GM23338 (cell line): Measurements from ENCODE around the gene TBL1XR1. TPM values are rescaled to one million over a fixed set of nuclear protein-coding genes. Genes with fewer than 3 reads are reported as not detected.

Experiments
- ATAC-seq: fragments of 200-7000 bp; cut with Tn5 transposase; 3 replicates; pipeline ENCODE4 v1.9.1; 2020
- DNase-seq: peaks from one replicate; pipeline ENCODE4 v3.0.0-alpha.2; 2015; ENCODE audit warnings: low spot score
- H2AFZ ChIP-seq: fragments of 200-600 bp; sonication (generic); 2 replicates; pipeline ENCODE4 v1.8.0; 2016; ENCODE audit warnings: antibody characterized with exemption, mild to moderate bottlenecking, moderate library complexity
- H3F3A ChIP-seq: fragments of 200-600 bp; sonication (generic); replicated peaks from 2 replicates; pipeline ENCODE4 v1.8.0; 2017; ENCODE audit warnings: antibody characterized with exemption, mixed run types, low read depth
- H3K27ac ChIP-seq: fragments of 200-600 bp; sonication (generic); 2 replicates; pipeline ENCODE4 v1.6.1; 2016; ENCODE audit warnings: low read depth
- H3K27me3 ChIP-seq: fragments of 200-600 bp; sonication (generic); 2 replicates; pipeline ENCODE4 v1.8.0; 2016; ENCODE audit warnings: mild to moderate bottlenecking, mixed run types, moderate library complexity; ENCODE audit not compliant: insufficient read depth
- H3K36me3 ChIP-seq: fragments of 200-600 bp; sonication (generic); 2 replicates; pipeline ENCODE4 v1.8.0; 2016; ENCODE audit warnings: mild to moderate bottlenecking; ENCODE audit not compliant: insufficient read depth
- H3K4me1 ChIP-seq: fragments of 200-600 bp; sonication (generic); 2 replicates; pipeline ENCODE4 v1.8.0; 2016; ENCODE audit warnings: mild to moderate bottlenecking, moderate library complexity; ENCODE audit not compliant: insufficient read depth
- H3K4me2 ChIP-seq: fragments of 200-600 bp; sonication (generic); 2 replicates; pipeline ENCODE4 v1.7.1; 2017; ENCODE audit warnings: mixed run types
- H3K4me3 ChIP-seq: fragments of 200-600 bp; sonication (generic); 2 replicates; pipeline ENCODE4 v1.6.1; 2016; ENCODE audit warnings: mixed run types
- H3K79me2 ChIP-seq: fragments of 200-600 bp; sonication (generic); replicated peaks from 2 replicates; pipeline ENCODE4 v1.8.0; 2017; ENCODE audit warnings: mild to moderate bottlenecking; ENCODE audit not compliant: insufficient read depth
- H3K9me2 ChIP-seq: fragments of 200-600 bp; sonication (generic); 2 replicates; pipeline ENCODE4 v1.8.0; 2017; ENCODE audit not compliant: insufficient read depth
- H4K20me1 ChIP-seq: fragments of 200-600 bp; sonication (generic); replicated peaks from 2 replicates; pipeline ENCODE4 v1.8.0; 2017; ENCODE audit warnings: mild to moderate bottlenecking; ENCODE audit not compliant: insufficient read depth
- H3K27ac Mint-ChIP-seq: 2 replicates; pipeline ENCODE4 v1.8.0; 2020; ENCODE audit warnings: inconsistent platforms, mild to moderate bottlenecking, moderate library complexity, mixed read lengths
- H3K27me3 Mint-ChIP-seq: 3 replicates; pipeline ENCODE4 v1.8.0; 2022; ENCODE audit warnings: low read depth, mild to moderate bottlenecking, moderate library complexity, mixed read lengths, inconsistent platforms; ENCODE audit not compliant: insufficient read depth, poor library complexity
- H3K36me3 Mint-ChIP-seq: 3 replicates; pipeline ENCODE4 v1.8.0; 2021; ENCODE audit warnings: low read depth, mild to moderate bottlenecking, inconsistent platforms, moderate library complexity, mixed read lengths
- H3K4me1 Mint-ChIP-seq: 3 replicates; pipeline ENCODE4 v1.8.0; 2020; ENCODE audit warnings: mild to moderate bottlenecking, inconsistent platforms, mixed read lengths
- H3K4me3 Mint-ChIP-seq: 3 replicates; pipeline ENCODE4 v1.8.0; 2021; ENCODE audit warnings: moderate library complexity, mild to moderate bottlenecking, inconsistent platforms, mixed read lengths
- H3K9me3 Mint-ChIP-seq: 3 replicates; pipeline ENCODE4 v1.8.0; 2020; ENCODE audit warnings: moderate library complexity, mild to moderate bottlenecking, inconsistent platforms, mixed read lengths
- CREB1 ChIP-seq: fragments of 250-450 bp; sonication (Bioruptor Pico); IDR thresholded peaks from 2 replicates; pipeline ENCODE4 v1.5.0; 2020; ENCODE audit warnings: low read depth, mild to moderate bottlenecking, moderate library complexity
- CTCF ChIP-seq, 2 experiments: fragments of 200-600 bp in 1 of 2; sonication (generic) in 1 of 2; conservative IDR thresholded peaks; 2 replicates each; pipeline versions ENCODE4 v1.5.1 to v1.6.1; 2016 to 2017; ENCODE audit warnings: antibody characterized with exemption in 2 of 2, low read depth in 2 of 2, mild to moderate bottlenecking in 2 of 2, moderate library complexity in 1 of 2
- ETS1 ChIP-seq: IDR thresholded peaks from 2 replicates; pipeline ENCODE4 v1.6.1; 2016; ENCODE audit warnings: antibody characterized with exemption
- EZH2 ChIP-seq: fragments of 200-600 bp; sonication (generic); IDR thresholded peaks from one replicate; pipeline ENCODE4 v1.8.0; 2017; ENCODE audit warnings: antibody characterized with exemption, mild to moderate bottlenecking, low read depth; ENCODE audit not compliant: unreplicated experiment
- EZH2phosphoT487 ChIP-seq: fragments of 200-600 bp; sonication (generic); IDR thresholded peaks from one replicate; pipeline ENCODE4 v1.8.1; 2018; ENCODE audit warnings: antibody characterized with exemption; ENCODE audit not compliant: unreplicated experiment
- JUNB ChIP-seq: IDR thresholded peaks from one replicate; pipeline ENCODE4 v1.6.1; 2016; ENCODE audit warnings: antibody characterized with exemption; ENCODE audit not compliant: unreplicated experiment
- NANOG ChIP-seq: IDR thresholded peaks from 2 replicates; pipeline ENCODE4 v1.6.1; 2016; ENCODE audit warnings: antibody characterized with exemption, borderline replicate concordance
- POLR2AphosphoS5 ChIP-seq: IDR thresholded peaks from 2 replicates; pipeline ENCODE4 v1.6.1; 2016; ENCODE audit warnings: antibody characterized with exemption, low read depth
- REST ChIP-seq: IDR thresholded peaks from one replicate; pipeline ENCODE4 v1.6.1; 2018; ENCODE audit warnings: antibody characterized with exemption; ENCODE audit not compliant: unreplicated experiment
- STAT1 ChIP-seq: IDR thresholded peaks from one replicate; pipeline ENCODE4 v1.6.1; 2016; ENCODE audit warnings: antibody characterized with exemption; ENCODE audit not compliant: unreplicated experiment
- ZNF114 ChIP-seq: fragments of 250-450 bp; sonication (Bioruptor Pico); IDR thresholded peaks from 2 replicates; pipeline ENCODE4 v1.5.0; 2020; ENCODE audit warnings: mild to moderate bottlenecking, moderate library complexity
- ZNF331 ChIP-seq: fragments of 250-450 bp; sonication (Bioruptor Pico); IDR thresholded peaks from 2 replicates; pipeline ENCODE4 v1.5.0; 2020; ENCODE audit warnings: low read depth, mild to moderate bottlenecking, moderate library complexity
- ZNF462 ChIP-seq: fragments of 250-450 bp; sonication (Bioruptor Pico); IDR thresholded peaks from 2 replicates; pipeline ENCODE4 v1.5.0; 2020; ENCODE audit warnings: mild to moderate bottlenecking, moderate library complexity
- polyA plus RNA-seq: library from polyadenylated mRNA; unstranded; fragments of >200 nt; fragmentation: Nextera tagmentation; extraction: Ambion mirVana; gene quantifications from 2 replicates; pipeline ENCODE4 v1.2.1, GENCODE V29; 2016
- total RNA-seq: library from RNA; depleted of rRNA; stranded (reverse); fragments of >200 nt; shearing (Covaris generic); gene quantifications from 2 replicates; pipeline ENCODE4 v1.2.3, GENCODE V29; 2014

The TBL1XR1 gene
- total and polyA plus RNA-seq, 2 experiments from 2014 or later = 49.6 to 122 TPM

- Histone ChIP-seq H3K36me3 (no peaks in the 10 kb centered on the region), H4K20me1 (no peaks in the 10 kb centered on the region), H3K27me3 (no peaks in the 10 kb centered on the region), H3K4me2 (no peak overlapping the region), H2AFZ (peak overlapping the region; percentile 66; the same call in 1 of the 2 replicates), H3K9me2 (no peaks in the 10 kb centered on the region), H3K27ac (no peak overlapping the region), H3K4me3 (no peak overlapping the region), H3F3A (no peaks in the 10 kb centered on the region), H3K79me2 (no peaks in the 10 kb centered on the region), H3K4me1 (no peaks in the 10 kb centered on the region)
- DNase-seq (no peak), ATAC-seq (no peak)
- Mint-ChIP-seq H3K27me3 (no peaks in the 10 kb centered on the region), H3K4me3 (no peak overlapping the region), H3K4me1 (no peaks in the 10 kb centered on the region), H3K27ac (no peak overlapping the region), H3K9me3 (no peaks in the 10 kb centered on the region), H3K36me3 (no peaks in the 10 kb centered on the region)
- TF ChIP-seq CREB1 (CRISPR knock-in tag) (no peak), POLR2AphosphoS5 (no peak), EZH2phosphoT487 (no peak), EZH2 (no peak), REST (no peak), STAT1 (no peak), NANOG (no peak), CTCF (conservative IDR thresholded peaks at IDR 0.05; ENCODE audit: low read depth in 2 of 2) (no peak), ETS1 (no peak), JUNB (no peak), ZNF114 (CRISPR knock-in tag) (no peak), ZNF462 (CRISPR knock-in tag) (no peak), ZNF331 (no peak)
Observed at GRCh38 chr3:176971613-176972174, 225.6 kb downstream of the TBL1XR1 start.
